ENCODE results near the gene PDE4D. TPM values are rescaled to one million over a fixed set of nuclear protein-coding genes. Genes with fewer than 3 reads are reported as not detected.
"Not testable (repeated sequence)": the region's sequence is repeated elsewhere in the genome, so short reads cannot be mapped to it uniquely, and the experiment has no call there.

Gene PDE4D
- total RNA-seq, 1 donor from 2014 or later = 44.8 TPM

DNA sequence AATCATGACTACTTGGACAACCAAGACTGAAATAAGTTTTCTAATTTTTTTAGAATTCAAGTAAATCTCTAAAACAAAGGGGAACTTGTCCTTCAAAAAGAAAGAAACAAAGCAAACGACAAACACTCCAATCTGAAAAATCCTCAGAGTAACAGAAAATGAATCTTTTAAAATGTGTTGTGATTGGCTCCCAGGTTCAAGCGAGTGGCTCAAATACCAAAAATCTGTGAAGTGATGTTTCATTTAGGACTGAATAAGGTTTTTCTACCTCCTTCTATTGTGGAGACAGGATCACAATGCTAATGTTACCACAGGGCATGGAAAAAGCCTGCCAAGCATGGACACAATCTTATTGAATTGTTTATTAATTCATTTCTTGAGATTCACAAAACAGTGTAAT lies 895.0 kb downstream of the PDE4D start:
- Histone ChIP-seq H3K36me3 (no peaks in the 10 kb centered on the region), H3K27ac (no peak overlapping the region), H3K27me3 (no peaks in the 10 kb centered on the region), H3K9me3 (no peaks in the 10 kb centered on the region), H3K4me3 (no peak overlapping the region), H3K4me1 (no peaks in the 10 kb centered on the region)
- no peak for DNase-seq (ENCODE audit: low spot score in 2 of 2)
- intact Hi-C loops (cut with DNase I) = no loop called here
- no peak for TF ChIP-seq CTCF (IDR thresholded peaks at IDR 0.05)

- H3K36me3 ChIP-seq; intact Hi-C loops (cut with DNase I); H3K4me3 ChIP-seq; H3K9me3 ChIP-seq; H3K27me3 ChIP-seq; H3K4me1 ChIP-seq; DNase-seq (ENCODE audit: low spot score in 2 of 2); H3K27ac ChIP-seq: not testable (repeated sequence)
These were observed 897.7 kb downstream of the PDE4D start for GRCh38 chr5:58995779-58996178.

DNA sequence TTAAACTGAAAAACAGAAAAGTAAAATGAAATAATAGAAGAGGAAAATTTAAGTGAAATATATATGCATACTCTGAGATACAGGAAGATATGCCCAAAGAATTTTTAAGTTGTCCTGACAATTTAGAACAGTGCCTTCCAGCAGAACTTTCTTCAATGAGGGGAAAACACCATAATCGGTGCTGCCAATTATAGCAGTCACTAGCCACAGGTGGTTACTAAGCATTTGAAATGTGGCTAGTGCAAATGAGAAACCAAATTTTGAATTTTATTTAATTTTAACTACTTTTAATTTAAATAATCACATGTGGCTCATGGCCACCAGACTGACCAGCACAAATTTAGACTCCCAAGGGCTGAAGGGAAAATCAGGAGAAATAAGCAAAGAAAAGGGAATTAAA lies 900.1 kb downstream of the PDE4D start:
- H3K9me3 ChIP-seq = no peaks in the 10 kb centered on the region
- no peak overlapping the region for H3K4me3 ChIP-seq
- no peaks in the 10 kb centered on the region for H3K4me1 ChIP-seq
- DNase-seq (ENCODE audit: low spot score in 2 of 2) = no peak
- no peak for TF ChIP-seq CTCF (IDR thresholded peaks at IDR 0.05)
- no peaks in the 10 kb centered on the region for H3K27me3 ChIP-seq
- H3K36me3 ChIP-seq = no peaks in the 10 kb centered on the region
- H3K27ac ChIP-seq = no peak overlapping the region
- intact Hi-C loops (cut with DNase I) = no loop called here

DNA sequence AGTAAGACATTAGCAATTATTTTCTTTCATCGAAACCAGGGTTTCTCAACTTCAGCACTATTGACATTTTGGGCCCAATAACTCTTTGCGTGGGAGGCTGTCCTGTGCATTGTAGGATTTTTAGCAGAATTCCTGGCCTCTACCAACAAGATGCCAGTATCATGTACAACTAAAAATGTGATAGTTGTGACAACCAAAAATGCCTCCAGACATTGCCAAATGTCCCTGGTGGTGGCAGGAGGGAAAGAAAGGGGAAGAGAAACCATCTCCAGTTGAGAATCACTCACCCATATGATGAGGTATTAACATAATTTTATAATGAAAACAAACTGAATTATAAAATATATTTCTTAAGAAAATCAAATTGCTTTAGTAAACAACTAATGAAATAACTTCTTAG lies 904.6 kb downstream of the PDE4D start:
- H3K4me3 ChIP-seq = no peak overlapping the region
- DNase-seq (ENCODE audit: low spot score in 2 of 2) = no peak
- no peak overlapping the region for H3K27ac ChIP-seq
- H3K27me3 ChIP-seq = no peaks in the 10 kb centered on the region
- H3K9me3 ChIP-seq = no peaks in the 10 kb centered on the region
- TF ChIP-seq CTCF (IDR thresholded peaks at IDR 0.05) = no peak
- intact Hi-C loops (cut with DNase I) = no loop called here
- H3K4me1 ChIP-seq = no peaks in the 10 kb centered on the region
- no peaks in the 10 kb centered on the region for H3K36me3 ChIP-seq

- Histone ChIP-seq H3K36me3 (no peaks in the 10 kb centered on the region), H3K27ac (no peak overlapping the region), H3K27me3 (no peaks in the 10 kb centered on the region), H3K4me3 (no peak overlapping the region), H3K4me1 (no peaks in the 10 kb centered on the region), H3K9me3 (no peaks in the 10 kb centered on the region)
- no peak for DNase-seq (ENCODE audit: low spot score in 2 of 2)
- TF ChIP-seq CTCF (IDR thresholded peaks at IDR 0.05) = no peak
- intact Hi-C loops (cut with DNase I) = no loop called here
These were observed 906.3 kb downstream of the PDE4D start for GRCh38 chr5:58987193-58987592.

DNA sequence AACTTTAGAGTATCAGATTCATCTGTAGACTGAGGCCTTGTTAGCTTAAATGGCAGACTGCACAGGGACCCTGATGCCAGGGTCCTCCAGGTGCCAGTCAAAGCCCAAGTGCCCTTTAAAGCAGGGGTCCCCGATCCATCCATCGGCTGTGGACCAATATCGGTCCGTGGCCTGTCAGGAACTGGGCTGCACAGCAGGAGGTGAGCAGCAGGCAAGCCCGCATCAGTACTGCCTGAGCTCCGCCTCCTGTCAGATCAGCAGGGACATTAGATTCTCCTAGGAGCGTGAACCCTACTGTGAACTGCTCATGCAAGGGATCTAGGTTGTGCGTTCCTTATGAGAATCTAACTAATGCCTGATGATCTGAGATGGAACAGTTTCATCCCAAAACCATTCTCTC lies 907.2 kb downstream of the PDE4D start:
- intact Hi-C loops (cut with DNase I) = no loop called here
- H3K36me3 ChIP-seq = no peaks in the 10 kb centered on the region
- H3K27ac ChIP-seq = no peak overlapping the region
- no peak for TF ChIP-seq CTCF (IDR thresholded peaks at IDR 0.05)
- no peaks in the 10 kb centered on the region for H3K9me3 ChIP-seq
- H3K4me3 ChIP-seq = no peak overlapping the region
- no peak for DNase-seq (ENCODE audit: low spot score in 2 of 2)
- no peaks in the 10 kb centered on the region for H3K27me3 ChIP-seq
- no peaks in the 10 kb centered on the region for H3K4me1 ChIP-seq
